GM12892 (cell line): ENCODE measurements around the gene A1CF.

Experiments used
- POLR2A ChIP-seq: IDR thresholded peaks from 2 replicates; pipeline ENCODE4 v1.6.1; 2011; ENCODE audit warnings: low read depth, low read length, control low read depth
- POLR2AphosphoS5 ChIP-seq: IDR thresholded peaks from 2 replicates; pipeline ENCODE4 v1.6.1; 2011; ENCODE audit warnings: low read depth, low read length, control low read depth
- TAF1 ChIP-seq: IDR thresholded peaks from 2 replicates; pipeline ENCODE4 v1.6.1; 2011; ENCODE audit warnings: low read depth, mild to moderate bottlenecking, control low read depth, low read length, borderline replicate concordance

DNA sequence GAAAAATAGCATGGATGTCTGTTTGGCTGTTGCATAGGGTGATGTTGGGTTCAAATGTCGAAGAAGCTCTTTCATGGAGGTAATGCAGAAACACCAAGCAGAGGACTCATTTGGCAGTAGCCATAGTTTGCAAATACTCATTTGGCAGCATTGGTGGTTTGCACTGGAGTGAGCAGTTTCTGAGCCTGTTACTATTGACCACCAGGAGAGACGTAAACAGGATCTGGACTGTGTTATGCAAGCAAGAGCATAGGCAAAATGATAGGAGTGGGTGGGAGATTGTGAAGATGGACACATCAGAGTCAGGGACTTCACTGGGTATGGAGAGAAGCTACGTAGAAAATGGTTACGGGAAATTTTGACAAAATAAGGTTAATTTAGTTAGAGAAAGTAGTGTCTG lies 22.9 kb upstream of the A1CF start:
- TF ChIP-seq POLR2A (no peak), POLR2AphosphoS5 (no peak), TAF1 (no peak)
